Fibroblast of skin of left quadriceps (primary cell): ENCODE results near the gene EREG.
A peak's percentile ranks its signal among the peaks of the same experiment; 100 is the strongest.

ENCODE experiments used
- DNase-seq, 2 experiments: peaks; one replicate each; pipeline ENCODE4 v3.0.0-alpha.2; 2013; ENCODE audit warnings: low read depth in 2 of 2

EREG gene

GRCh38 chr4:74344031-74344430, 20.9 kb upstream of the EREG start:
- no peak for DNase-seq

- no peak for DNase-seq
These were observed 11.1 kb upstream of the EREG start for GRCh38 chr4:74353858-74354257.

GRCh38 chr4:74357965-74358364, 7.0 kb upstream of the EREG start:
- DNase-seq = no peak

- DNase-seq = no peak
These were observed 3.3 kb upstream of the EREG start for GRCh38 chr4:74361671-74362070.

GRCh38 chr4:74362347-74362746, 2.6 kb upstream of the EREG start:
- no peak for DNase-seq

GRCh38 chr4:74364256-74364651, 691 bp upstream of the EREG start:
- DNase-seq = no peak

GRCh38 chr4:74365761-74366160, 816 bp downstream of the EREG start:
- DNase-seq = no peak

- DNase-seq = no peak
These were observed 1.5 kb downstream of the EREG start for GRCh38 chr4:74366367-74366911.

GRCh38 chr4:74367656-74368290, 2.8 kb downstream of the EREG start:
- no peak for DNase-seq

- no peak for DNase-seq
These were observed 3.7 kb downstream of the EREG start for GRCh38 chr4:74368596-74368995.

- no peak for DNase-seq
These were observed 4.9 kb downstream of the EREG start for GRCh38 chr4:74369855-74370254.

- DNase-seq = peak; percentile 14 to 15
These were observed 6.0 kb downstream of the EREG start for GRCh38 chr4:74370912-74371311.

GRCh38 chr4:74374128-74374527, 9.2 kb downstream of the EREG start:
- DNase-seq = no peak

- peak; percentile 12 to 18 for DNase-seq
These were observed 9.8 kb downstream of the EREG start for GRCh38 chr4:74374561-74375327.

- DNase-seq = no peak
These were observed 11.0 kb downstream of the EREG start for GRCh38 chr4:74375824-74376426.

- DNase-seq = peak; percentile 33 to 34
These were observed 12.0 kb downstream of the EREG start for GRCh38 chr4:74376888-74377483.

- no peak for DNase-seq
These were observed 12.8 kb downstream of the EREG start for GRCh38 chr4:74377714-74378113.

- DNase-seq = no peak
These were observed 13.6 kb downstream of the EREG start for GRCh38 chr4:74378573-74378972.

GRCh38 chr4:74379912-74380311, 15.0 kb downstream of the EREG start:
- no peak for DNase-seq

GRCh38 chr4:74385386-74385785, 20.4 kb downstream of the EREG start:
- no peak for DNase-seq

- DNase-seq = no peak
These were observed 21.2 kb downstream of the EREG start for GRCh38 chr4:74386159-74386558.

GRCh38 chr4:74387790-74388189, 22.8 kb downstream of the EREG start:
- no peak for DNase-seq
